ENCODE measurements around the gene TSPAN32.
"Not testable (repeated sequence)": the region's sequence is repeated elsewhere in the genome, so short reads cannot be mapped to it uniquely, and the experiment has no call there.

Gene TSPAN32

GRCh38 chr11:2346586-2347307 is 44.9 kb downstream of the TSPAN32 start:
- no peak for DNase-seq

- no peak for DNase-seq
These were observed 45.6 kb downstream of the TSPAN32 start for GRCh38 chr11:2347308-2347830.

DNA sequence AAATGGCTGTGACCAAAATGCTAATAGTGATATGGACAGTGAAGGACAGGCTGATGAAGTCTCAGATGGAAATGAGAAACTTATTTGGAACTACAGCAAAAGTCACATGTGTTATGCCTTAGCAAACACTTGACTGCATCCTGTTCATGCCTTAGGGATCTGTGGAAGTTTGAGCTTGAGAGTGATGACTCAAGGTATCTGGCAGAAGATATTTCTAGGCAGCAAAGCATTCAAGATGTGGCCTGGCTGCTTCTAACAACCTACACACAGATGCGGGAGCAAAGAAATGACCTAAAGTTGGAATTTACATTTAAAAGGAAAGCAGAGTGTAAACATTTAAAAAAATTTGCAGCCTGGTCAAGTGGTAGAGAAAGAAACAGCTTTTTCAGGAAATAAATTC is 47.2 kb downstream of the TSPAN32 start:
- DNase-seq: no peak

GRCh38 chr11:2351701-2352100 is 49.9 kb downstream of the TSPAN32 start:
- no peak for DNase-seq

DNA sequence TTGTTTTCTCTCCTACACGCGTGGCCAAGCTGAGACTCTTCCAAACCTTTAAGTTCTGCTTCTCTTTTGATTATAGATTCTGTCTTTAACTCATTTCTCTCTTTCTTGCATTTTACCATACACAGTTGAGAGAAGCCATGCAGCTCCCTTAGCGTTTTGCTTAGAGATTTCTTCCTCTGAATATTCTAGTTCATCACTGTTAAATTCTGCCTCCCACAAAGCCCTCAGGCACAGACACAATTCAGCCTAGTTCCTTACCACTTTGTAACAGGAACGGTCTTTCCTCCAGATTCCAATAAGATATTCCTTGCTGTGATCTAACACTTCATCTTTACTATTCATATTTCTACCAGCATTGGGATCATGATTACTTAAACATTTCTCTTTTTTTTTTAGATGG is 50.6 kb downstream of the TSPAN32 start:
- DNase-seq: no peak

- DNase-seq: no peak
These were observed 53.3 kb downstream of the TSPAN32 start for GRCh38 chr11:2355000-2355644.

DNA sequence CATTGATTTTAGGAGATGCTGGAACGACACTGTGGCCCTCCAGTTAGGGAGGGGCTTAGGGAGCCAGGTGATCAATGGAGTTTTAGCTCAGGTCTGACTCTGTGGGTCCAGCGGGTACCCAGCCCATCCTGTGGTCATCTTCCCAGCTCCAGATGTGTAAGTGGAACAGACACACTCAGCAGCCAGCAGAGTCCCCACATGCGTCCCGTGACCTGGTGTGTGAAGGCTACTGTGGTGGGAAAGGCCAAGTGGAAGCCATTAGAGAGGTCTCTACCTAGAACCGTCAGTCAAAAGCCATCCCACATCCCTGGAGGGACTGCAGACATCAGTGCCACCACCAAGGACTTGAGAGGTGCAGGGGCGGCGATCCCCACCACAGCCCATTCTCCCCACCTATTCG is 55.4 kb downstream of the TSPAN32 start:
- DNase-seq: no peak

DNA sequence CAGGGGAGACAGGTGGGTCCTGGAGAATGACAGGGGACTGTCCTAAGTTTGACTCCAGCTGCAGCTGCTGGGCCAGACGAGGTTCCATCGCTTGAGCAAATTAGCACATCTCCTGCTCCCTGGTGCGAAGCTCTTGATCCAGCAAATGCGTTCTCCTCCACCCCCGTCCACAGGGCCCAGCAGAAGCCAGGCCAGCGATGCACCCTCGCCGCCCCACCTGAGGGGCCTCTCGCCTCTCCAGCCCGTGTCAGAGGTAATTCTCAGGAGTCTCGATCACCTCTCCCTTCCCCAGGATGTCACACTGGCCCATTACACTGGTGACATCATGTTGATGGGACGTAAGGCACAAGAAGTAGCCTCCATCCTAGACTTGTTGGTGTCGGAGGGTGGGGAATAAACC is 55.8 kb downstream of the TSPAN32 start:
- not testable (repeated sequence) for DNase-seq

- no peak for DNase-seq
These were observed 57.1 kb downstream of the TSPAN32 start for GRCh38 chr11:2358754-2359442.

DNA sequence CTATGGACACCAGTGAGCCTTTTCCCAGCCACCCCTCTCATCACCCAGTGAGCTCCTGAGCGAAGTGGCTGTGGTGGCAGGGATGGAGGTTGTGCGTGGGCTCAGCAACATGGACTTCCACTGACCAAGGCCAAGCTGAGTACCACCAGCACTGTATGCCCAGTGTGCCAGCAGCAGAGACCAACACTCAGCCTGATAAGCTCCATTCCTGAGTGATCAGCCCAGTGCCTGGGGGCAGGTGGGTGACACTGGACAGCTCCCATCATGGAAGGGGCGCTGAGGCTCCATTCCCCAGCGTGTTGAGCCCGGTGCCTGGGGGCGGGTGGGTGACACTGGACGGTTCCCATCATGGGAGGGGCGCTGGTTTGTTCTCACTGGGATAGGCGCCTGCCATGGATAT is 57.7 kb downstream of the TSPAN32 start:
- DNase-seq: no peak

DNA sequence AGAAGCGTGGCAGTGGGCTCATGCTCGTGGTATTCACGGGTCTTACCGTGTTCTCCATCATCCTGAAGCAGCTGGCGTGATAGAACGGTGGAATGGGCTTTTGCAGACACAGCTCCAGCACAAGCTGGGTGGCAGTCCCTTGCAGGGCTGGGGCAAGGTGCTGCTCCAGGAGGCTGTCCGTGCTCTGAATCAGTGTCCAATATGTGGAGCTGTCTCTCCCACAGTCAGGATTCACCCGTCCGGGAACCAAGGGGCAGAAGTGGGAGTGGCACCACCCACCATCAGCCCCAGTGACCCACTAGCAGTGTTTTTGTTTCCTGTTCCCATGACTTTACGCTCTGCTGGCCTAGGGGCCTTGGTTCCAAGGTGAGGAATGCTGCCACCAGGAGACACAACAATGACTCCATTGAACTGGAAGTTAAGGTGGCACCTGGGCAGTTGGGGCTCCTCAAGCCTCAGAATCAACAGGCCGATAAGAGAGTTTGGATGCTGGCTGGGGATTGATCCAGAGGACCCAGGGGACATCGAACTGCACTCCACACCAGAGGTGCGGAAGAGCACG is 58.3 kb downstream of the TSPAN32 start:
- no peak for DNase-seq

- no peak for DNase-seq
These were observed 59.8 kb downstream of the TSPAN32 start for GRCh38 chr11:2361565-2361964.

GRCh38 chr11:2362414-2362813 is 60.6 kb downstream of the TSPAN32 start:
- DNase-seq: no peak

- no peak for DNase-seq
These were observed 61.3 kb downstream of the TSPAN32 start for GRCh38 chr11:2363130-2363529.

GRCh38 chr11:2363577-2364370 is 62.0 kb downstream of the TSPAN32 start:
- DNase-seq: no peak

GRCh38 chr11:2364386-2364785 is 62.6 kb downstream of the TSPAN32 start:
- not testable (repeated sequence) for DNase-seq

GRCh38 chr11:2365571-2366210 is 63.9 kb downstream of the TSPAN32 start:
- no peak for DNase-seq

DNA sequence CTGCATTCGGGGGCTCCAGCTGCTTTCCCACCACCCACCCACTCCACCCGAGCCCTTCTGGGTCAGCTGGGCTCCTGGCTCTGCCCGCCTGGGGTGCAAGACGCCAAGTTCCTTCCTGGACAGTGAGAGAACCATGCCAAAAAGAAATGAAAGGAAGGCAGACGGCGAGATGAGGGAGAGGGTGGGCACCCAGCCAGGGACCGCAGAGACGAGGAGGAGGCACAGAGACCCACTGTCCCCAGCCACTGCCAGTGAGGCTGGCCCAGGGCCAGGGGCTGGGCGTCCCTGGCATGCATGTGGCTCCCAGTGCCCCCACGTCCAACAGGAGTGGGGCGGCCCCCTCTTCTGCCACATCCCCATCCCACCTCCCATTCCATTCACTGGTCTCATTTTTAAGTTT is 64.5 kb downstream of the TSPAN32 start:
- no peak for DNase-seq

DNA sequence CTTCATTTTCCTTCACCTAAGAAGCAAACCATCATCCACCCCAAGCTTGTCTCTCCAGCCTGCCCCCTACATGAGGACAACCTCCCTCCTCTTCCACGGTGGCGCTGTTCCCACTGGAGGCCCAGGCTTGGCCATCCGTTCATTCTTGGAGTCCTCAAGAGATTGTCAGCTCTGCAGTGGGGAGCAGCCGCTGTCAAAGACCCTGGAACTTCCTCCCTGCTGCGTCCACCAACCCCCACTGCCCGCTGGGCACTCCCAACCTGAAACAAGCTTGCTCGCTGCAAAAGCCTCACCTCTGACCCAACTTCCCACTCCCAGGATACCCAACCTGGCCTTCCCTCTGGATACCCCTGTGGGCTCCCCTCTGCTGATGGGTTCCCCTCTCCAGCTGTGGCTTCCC is 64.9 kb downstream of the TSPAN32 start:
- DNase-seq: no peak

GRCh38 chr11:2367266-2368160 is 65.7 kb downstream of the TSPAN32 start:
- no peak for DNase-seq

All from GDM1 (cell line).